HCT116 (cell line): Measurements from ENCODE around the gene DERA. TPM values are rescaled to one million over a fixed set of nuclear protein-coding genes. Genes with fewer than 3 reads are reported as not detected.

ENCODE experiments used
- ATAC-seq: fragments of 200-7000 bp; cut with Tn5 transposase; 2 replicates; pipeline ENCODE4 v1.9.1; 2020; ENCODE audit warnings: mild to moderate bottlenecking, moderate library complexity
- BruUV-seq: library from RNA; stranded (reverse); fragments of 400-500 nt; replicated peaks from 2 replicates; lab custom pipeline; 2021; lab: Mats Ljungman, UMichigan
- CTCF ChIA-PET: fragments of 300-600 bp; sonication (Branson Sonifier 250); formaldehyde crosslinking; loops from one replicate; lab custom pipeline; 2021; ENCODE audit warnings: antibody characterized with exemption; lab: Charles Lee
- POLR2A ChIA-PET: fragments of 300-600, 350-600 bp; sonication (Branson Sonifier 250); formaldehyde crosslinking; loops from one replicate; lab custom pipeline; 2021; ENCODE audit warnings: antibody characterized with exemption; lab: Charles Lee
- RAD21 ChIA-PET, 2 experiments: fragments of 300-600 bp; sonication (Branson Sonifier 250); formaldehyde crosslinking; loops; one replicate each; lab custom pipeline; 2023; ENCODE audit warnings: low total read pairs in 2 of 2; ENCODE audit not compliant: uncharacterized antibody in 2 of 2, unreplicated experiment in 2 of 2, low non-redundant PET in 1 of 2; lab: Charles Lee
- DNase-seq: peaks from one replicate; pipeline ENCODE4 v3.0.0-alpha.2; 2010; ENCODE audit warnings: low read depth, low spot score
- H2AFZ ChIP-seq: fragments of 200-600 bp; shearing (Covaris generic), sonication (generic); 2 replicates; pipeline ENCODE4 v1.6.1; 2017; ENCODE audit warnings: low read depth, mixed run types, mixed read lengths, antibody characterized with exemption, low read length; ENCODE audit not compliant: poor library complexity, severe bottlenecking
- H3K27ac ChIP-seq: 2 replicates; pipeline ENCODE4 v1.5.1; 2012; ENCODE audit warnings: low read depth, low read length
- H3K27me3 ChIP-seq: fragments of 200-600 bp; sonication (generic); 2 replicates; pipeline ENCODE4 v1.6.1; 2016; ENCODE audit warnings: mixed run types, low read length, mixed read lengths; ENCODE audit not compliant: insufficient read depth
- H3K36me3 ChIP-seq, 2 experiments: fragments of 200-500 bp in 1 of 2; fragments of 200-600 bp in 1 of 2; sonication (Bioruptor generic) in 1 of 2; sonication (generic) in 1 of 2; 2 replicates each; pipeline versions ENCODE4 v1.5.1 to v1.6.1; 2014 to 2016; ENCODE audit warnings: low read length in 2 of 2, inconsistent platforms in 1 of 2, mixed read lengths in 1 of 2, mixed run types in 1 of 2; ENCODE audit not compliant: insufficient read depth in 2 of 2, control insufficient read depth in 1 of 2
- H3K4me1 ChIP-seq, 2 experiments: fragments of 200-600 bp in 1 of 2; sonication (generic) in 1 of 2; 2 replicates each; pipeline versions ENCODE4 v1.5.1 to v1.6.1; 2012 to 2017; ENCODE audit warnings: low read length in 2 of 2, inconsistent platforms in 1 of 2, mild to moderate bottlenecking in 1 of 2, mixed read lengths in 1 of 2, mixed run types in 1 of 2, moderate library complexity in 1 of 2; ENCODE audit not compliant: insufficient read depth in 2 of 2, control insufficient read depth in 1 of 2
- H3K4me2 ChIP-seq: fragments of 200-600 bp; sonication (generic); 2 replicates; pipeline ENCODE4 v1.6.1; 2017; ENCODE audit warnings: mixed run types, low read length, mixed read lengths
- H3K4me3 ChIP-seq, 2 experiments: fragments of 200-600 bp in 1 of 2; sonication (generic) in 1 of 2; replicated peaks in 1 of 2; 2 replicates each; pipeline ENCODE4 v1.5.1; 2011 to 2016; ENCODE audit warnings: low read length in 2 of 2, control low read depth in 1 of 2, low read depth in 1 of 2, mild to moderate bottlenecking in 1 of 2, mixed read lengths in 1 of 2, mixed run types in 1 of 2
- H3K79me2 ChIP-seq: fragments of 200-600 bp; sonication (generic); 2 replicates; pipeline ENCODE4 v1.6.1; 2017; ENCODE audit warnings: mild to moderate bottlenecking, mixed run types, low read length, moderate library complexity, mixed read lengths; ENCODE audit not compliant: insufficient read depth
- H3K9ac ChIP-seq: fragments of 200-600 bp; sonication (generic); 2 replicates; pipeline ENCODE4 v1.6.1; 2016; ENCODE audit warnings: low read length, mixed read lengths
- H3K9me2 ChIP-seq: fragments of 200-600 bp; sonication (generic), shearing (Covaris generic); 2 replicates; pipeline ENCODE4 v1.6.1; 2017; ENCODE audit warnings: mixed run types, mild to moderate bottlenecking, moderate library complexity; ENCODE audit not compliant: insufficient read depth
- H3K9me3 ChIP-seq, 2 experiments: fragments of 200-500 bp in 1 of 2; fragments of 200-600 bp in 1 of 2; sonication (Bioruptor generic) in 1 of 2; sonication (generic) in 1 of 2; 2 replicates each; pipeline ENCODE4 v1.6.1; 2014 to 2017; ENCODE audit warnings: low read length in 2 of 2, mixed read lengths in 2 of 2, inconsistent platforms in 1 of 2, low read depth in 1 of 2, mild to moderate bottlenecking in 1 of 2, mixed run types in 1 of 2, moderate library complexity in 1 of 2; ENCODE audit not compliant: control insufficient read depth in 1 of 2, insufficient read depth in 1 of 2
- H4K20me1 ChIP-seq: fragments of 200-600 bp; sonication (generic), shearing (Covaris generic); 2 replicates; pipeline ENCODE4 v1.6.1; 2017; ENCODE audit warnings: mixed run types, mild to moderate bottlenecking, moderate library complexity; ENCODE audit not compliant: insufficient read depth
- CEBPB ChIP-seq: IDR thresholded peaks from 2 replicates; pipeline ENCODE4 v1.6.1; 2012; ENCODE audit warnings: low read depth
- CTCF ChIP-seq, 3 experiments: fragments of 200-600 bp in 1 of 3; sonication (generic) in 1 of 3; IDR thresholded peaks in 2 of 3; conservative IDR thresholded peaks in 1 of 3; 2 replicates each; pipeline ENCODE4 v1.5.1; 2012 to 2017; ENCODE audit warnings: low read depth in 2 of 3, low read length in 2 of 3, antibody characterized with exemption in 1 of 3, borderline replicate concordance in 1 of 3, control low read depth in 1 of 3, mild to moderate bottlenecking in 1 of 3, mixed read lengths in 1 of 3, mixed run types in 1 of 3, moderate library complexity in 1 of 3; ENCODE audit not compliant: insufficient read depth in 1 of 3
- EGR1 ChIP-seq: IDR thresholded peaks from 2 replicates; pipeline ENCODE4 v1.6.1; 2012; ENCODE audit warnings: low read depth
- EZH2phosphoT487 ChIP-seq: fragments of 200-600 bp; IDR thresholded peaks from 2 replicates; pipeline ENCODE4 v1.6.1; 2018; ENCODE audit warnings: antibody characterized with exemption, borderline replicate concordance
- POLR2AphosphoS5 ChIP-seq: IDR thresholded peaks from 2 replicates; pipeline ENCODE4 v1.6.1; 2011; ENCODE audit warnings: mild to moderate bottlenecking, low read depth, low read length, moderate library complexity
- RAD21 ChIP-seq: IDR thresholded peaks from 2 replicates; pipeline ENCODE4 v1.6.1; 2012; ENCODE audit warnings: low read depth, mild to moderate bottlenecking
- REST ChIP-seq: IDR thresholded peaks from 2 replicates; pipeline ENCODE4 v1.6.1; 2012; ENCODE audit warnings: low read depth
- SIN3A ChIP-seq: IDR thresholded peaks from 2 replicates; pipeline ENCODE4 v1.6.1; 2012; ENCODE audit warnings: low read depth
- ZNF274 ChIP-seq: fragments of 200-500 bp; sonication (Bioruptor generic); IDR thresholded peaks from 2 replicates; pipeline ENCODE4 v1.6.1; 2014; ENCODE audit warnings: mild to moderate bottlenecking, low read depth, low read length, inconsistent platforms
- intact Hi-C: fragments of 100-400 bp; cut with micrococcal nuclease; formaldehyde crosslinking; loops from 2 replicates; pipeline ENCODE4 v1.10.0; 2022
- total RNA-seq: library from RNA; stranded (reverse); gene quantifications from one replicate; pipeline ENCODE4 v1.2.1, GENCODE V29; 2021; ENCODE audit not compliant: unreplicated experiment

DERA gene
- total RNA-seq, 1 experiment from 2014 or later: 32.6 TPM

DNA sequence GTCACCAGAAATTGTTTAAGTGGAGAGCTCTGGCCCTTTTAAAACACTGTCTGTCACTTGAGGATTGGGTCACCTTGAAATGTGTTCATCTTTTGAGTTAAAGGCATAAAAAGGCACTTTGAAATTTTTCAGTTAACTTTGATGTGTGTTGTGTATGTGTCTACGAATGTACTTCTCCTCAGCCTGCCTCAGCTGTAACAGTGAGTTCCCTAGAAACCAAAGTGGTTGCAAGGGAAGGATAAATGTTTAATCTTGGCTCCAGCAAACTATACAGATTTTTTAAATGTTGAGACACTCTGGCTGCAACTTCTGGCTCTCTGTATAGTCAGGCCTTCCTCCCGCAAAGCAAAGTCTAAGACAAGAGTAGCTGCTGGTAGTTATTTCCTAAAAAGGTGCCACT, 8.3 kb downstream of the DERA start:
- no peak for ATAC-seq

More for the DNA sequence above, 8.3 kb downstream of the DERA start:
- H3K9me3 ChIP-seq: no peaks in the 10 kb centered on the region
- intact Hi-C loops: no loop called here
- no TSS peak for BruUV-seq
- CTCF ChIA-PET: no interaction called here
- no peaks in the 10 kb centered on the region; the same call in 1 of the 2 replicates for H3K79me2 ChIP-seq
- RAD21 ChIA-PET: no interaction called here
- no peaks in the 10 kb centered on the region for H3K36me3 ChIP-seq
- TF ChIP-seq EGR1: no peak
- no peak for TF ChIP-seq POLR2AphosphoS5
- TF ChIP-seq CTCF (IDR thresholded peaks at IDR 0.05 in 2 of 3, conservative IDR thresholded peaks at IDR 0.05 in 1 of 3; ENCODE audit: borderline replicate concordance in 1 of 3, insufficient read depth in 1 of 3, low read depth in 2 of 3, low read length in 2 of 3): no peak
- no peak for TF ChIP-seq RAD21
- no peak for TF ChIP-seq ZNF274
- TF ChIP-seq SIN3A: no peak
- no peak for TF ChIP-seq CEBPB
- TF ChIP-seq REST: no peak
- no peak for TF ChIP-seq EZH2phosphoT487
- TF ChIP-seq, all 23 proteins: peak for 0
- Histone ChIP-seq H3K4me3 (no peak overlapping the region), H3K27ac (no peak overlapping the region), H3K9me2 (no peaks in the 10 kb centered on the region), H3K9ac (no peak overlapping the region), H3K27me3 (no peaks in the 10 kb centered on the region), H2AFZ (no peak overlapping the region), H3K4me2 (no peak overlapping the region), H4K20me1 (no peaks in the 10 kb centered on the region), H3K4me1 (no peaks in the 10 kb centered on the region)
- no peak for DNase-seq
- POLR2A ChIA-PET: no interaction called here
